GM18870 (cell line): ENCODE measurements around the gene SMPX.

ENCODE experiments used
- ATAC-seq: cut with Tn5 transposase; IDR thresholded peaks from one replicate; pipeline ENCODE4 v1.9.1; 2021; ENCODE audit warnings: moderate library complexity; ENCODE audit not compliant: unreplicated experiment

Gene SMPX

GRCh38 chrX:21744721-21745120 is 13.2 kb downstream of the SMPX start:
- ATAC-seq = no peak

DNA sequence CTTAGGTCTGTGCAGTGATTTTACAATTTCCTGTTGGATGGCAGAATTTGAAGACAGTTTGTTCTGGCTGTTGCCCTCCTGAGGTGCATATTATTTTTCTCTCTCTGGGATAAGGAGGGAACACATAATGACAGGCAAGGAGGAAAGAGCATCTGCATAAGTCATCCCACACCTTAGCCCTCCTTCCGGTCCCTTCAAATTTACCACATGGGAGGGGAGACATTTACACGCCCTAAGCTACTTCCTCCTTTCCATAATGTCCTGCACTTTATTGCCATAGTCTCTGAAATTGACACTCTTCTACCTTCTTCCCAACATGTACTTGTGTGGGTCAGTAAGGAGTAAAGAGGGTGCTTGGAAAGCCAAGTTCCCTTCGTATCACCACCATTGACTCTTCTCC is 13.9 kb downstream of the SMPX start:
- no peak for ATAC-seq

DNA sequence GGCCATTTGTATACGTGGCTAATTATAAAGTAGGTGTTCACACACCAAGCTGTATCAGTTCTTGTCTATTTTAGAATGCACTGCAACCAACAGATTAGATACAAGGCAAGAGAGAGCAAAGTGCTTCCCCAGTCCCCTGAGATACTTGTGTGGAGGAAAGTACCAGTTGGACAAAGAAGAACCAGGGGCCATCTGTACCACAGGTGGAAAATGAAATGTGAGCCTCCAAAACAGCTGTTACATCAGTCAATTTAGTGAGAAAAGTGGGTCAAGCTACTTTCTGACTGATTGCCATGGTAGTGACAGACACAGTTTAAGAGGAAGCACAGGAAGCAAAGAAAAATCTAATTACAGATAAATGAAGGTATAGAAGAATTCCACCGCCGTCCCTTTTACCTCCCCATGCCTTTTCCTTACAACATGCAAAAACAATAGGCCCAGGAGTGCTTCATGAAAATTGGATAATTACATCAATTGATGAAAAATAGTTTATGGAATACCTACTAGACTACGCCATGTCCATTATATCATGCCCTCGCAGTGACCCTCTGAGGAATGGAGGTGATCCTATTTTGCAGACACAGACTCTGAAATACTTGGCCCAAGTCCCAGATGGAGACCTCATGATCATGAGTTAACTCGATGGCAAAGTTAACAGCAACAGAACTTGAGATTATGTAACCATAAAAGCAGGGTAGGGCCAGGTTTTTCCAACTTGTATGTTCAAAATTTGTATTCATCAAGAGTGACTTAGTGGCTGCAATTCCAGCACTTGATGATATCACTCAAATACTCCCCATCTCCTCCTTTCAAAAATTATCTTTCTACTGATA is 15.8 kb downstream of the SMPX start:
- ATAC-seq = no peak

DNA sequence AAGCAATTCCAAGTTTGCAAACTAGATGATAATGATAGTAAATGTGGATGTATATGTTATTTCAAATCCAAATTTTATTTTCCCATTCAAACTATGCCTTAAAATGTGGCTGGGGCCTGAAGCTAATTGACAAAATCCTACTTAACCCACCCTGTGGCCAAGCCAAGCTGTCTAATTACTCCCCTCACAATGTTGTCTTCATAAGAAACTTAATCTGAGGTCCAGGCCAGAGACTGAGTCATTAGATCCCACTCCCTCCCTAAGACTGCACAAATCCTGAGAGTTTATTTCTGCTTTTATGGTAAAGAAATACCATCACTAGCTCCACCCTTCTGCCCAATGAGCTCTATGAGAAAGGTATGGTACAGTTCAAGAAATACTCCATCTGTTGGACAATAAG is 16.6 kb downstream of the SMPX start:
- ATAC-seq = no peak

DNA sequence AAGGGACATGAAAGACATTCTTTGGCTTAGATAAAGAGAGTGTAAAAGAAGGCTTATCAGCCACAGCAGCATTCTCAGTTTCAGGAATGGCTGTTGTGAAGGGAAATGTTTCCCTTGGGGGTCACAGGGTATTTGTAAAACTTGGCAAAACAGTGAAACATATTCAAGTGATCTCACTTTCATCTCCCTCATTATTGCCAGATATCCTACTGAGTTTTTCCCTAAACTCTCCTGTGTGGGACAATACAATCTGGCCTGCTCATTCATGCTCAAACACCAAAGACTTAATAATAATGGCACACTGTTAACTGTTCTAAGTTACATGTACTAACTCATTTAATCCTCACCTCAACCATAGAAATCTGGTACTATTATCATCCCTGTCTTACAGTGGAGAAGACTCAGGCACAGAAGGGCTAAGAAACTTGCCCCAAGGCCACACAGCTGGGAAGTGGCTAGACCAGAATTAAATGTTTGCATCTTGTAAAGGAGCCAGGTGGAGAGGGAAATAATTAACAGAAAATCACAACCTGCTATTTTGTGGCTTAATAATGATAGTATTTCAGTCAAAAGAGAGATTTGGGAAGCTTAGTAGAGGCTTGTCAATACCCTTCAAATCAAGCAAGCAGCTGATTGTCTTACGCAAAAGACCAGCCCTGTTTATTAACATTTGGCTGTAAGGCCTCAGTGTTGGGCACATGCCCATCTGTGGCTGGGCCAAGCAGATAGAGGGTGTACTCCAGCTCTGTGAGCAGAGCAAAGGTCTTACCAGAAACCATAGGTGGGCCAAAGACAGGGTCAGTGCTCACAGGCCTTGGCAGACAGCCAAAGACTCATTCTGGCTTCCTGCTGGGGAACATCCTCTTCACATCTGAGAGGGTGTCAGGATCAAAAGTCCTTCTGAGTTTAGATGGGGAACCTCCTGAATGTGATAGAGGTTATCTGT is 17.3 kb downstream of the SMPX start:
- no peak for ATAC-seq

DNA sequence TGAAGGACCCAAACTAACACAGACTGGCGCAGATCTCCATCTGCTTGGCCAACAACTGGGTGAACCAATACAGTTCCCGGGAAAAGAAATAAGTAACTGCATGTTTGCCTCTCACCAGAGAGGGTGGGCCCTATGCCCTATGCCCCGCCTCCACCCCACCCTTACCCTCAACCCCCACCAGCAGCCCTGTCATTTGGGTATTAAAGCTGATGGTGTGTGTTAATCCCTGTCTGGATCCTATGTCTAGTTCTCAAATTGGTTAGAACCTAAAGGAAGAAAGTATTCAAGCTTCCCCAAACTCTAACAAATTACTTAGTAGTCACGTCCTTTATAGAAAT is 19.0 kb downstream of the SMPX start:
- ATAC-seq = no peak

GRCh38 chrX:21738210-21738949 is 19.5 kb downstream of the SMPX start:
- ATAC-seq = no peak

- no peak for ATAC-seq
These were observed 22.2 kb downstream of the SMPX start for GRCh38 chrX:21735768-21736127.

GRCh38 chrX:21735038-21735767 is 22.7 kb downstream of the SMPX start:
- no peak for ATAC-seq

GRCh38 chrX:21734175-21734574 is 23.7 kb downstream of the SMPX start:
- no peak for ATAC-seq

GRCh38 chrX:21733705-21734104 is 24.2 kb downstream of the SMPX start:
- no peak for ATAC-seq

GRCh38 chrX:21730026-21730425 is 27.9 kb downstream of the SMPX start:
- ATAC-seq = no peak

- no peak for ATAC-seq
These were observed 29.5 kb downstream of the SMPX start for GRCh38 chrX:21728276-21728968.

GRCh38 chrX:21725916-21726315 is 32.0 kb downstream of the SMPX start:
- ATAC-seq = no peak

DNA sequence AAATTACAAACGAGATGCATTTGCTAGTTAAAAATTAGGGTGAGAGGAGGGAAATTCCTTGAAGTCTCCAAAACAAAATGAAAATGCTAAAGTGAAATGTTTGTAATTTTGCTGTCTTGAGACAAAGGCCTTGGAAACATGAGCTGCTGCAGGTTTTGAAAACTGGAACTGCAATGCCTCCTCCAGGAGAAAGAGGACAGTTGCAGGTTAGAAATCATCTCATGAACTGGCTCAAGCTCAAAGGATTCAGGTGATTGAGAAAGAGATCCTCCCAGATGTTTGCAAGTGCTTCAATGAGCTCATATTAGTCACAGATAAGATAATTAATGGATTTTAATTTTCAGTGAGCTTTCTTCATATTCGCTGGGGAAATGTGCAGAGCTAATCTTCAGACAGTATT is 32.4 kb downstream of the SMPX start:
- no peak for ATAC-seq

DNA sequence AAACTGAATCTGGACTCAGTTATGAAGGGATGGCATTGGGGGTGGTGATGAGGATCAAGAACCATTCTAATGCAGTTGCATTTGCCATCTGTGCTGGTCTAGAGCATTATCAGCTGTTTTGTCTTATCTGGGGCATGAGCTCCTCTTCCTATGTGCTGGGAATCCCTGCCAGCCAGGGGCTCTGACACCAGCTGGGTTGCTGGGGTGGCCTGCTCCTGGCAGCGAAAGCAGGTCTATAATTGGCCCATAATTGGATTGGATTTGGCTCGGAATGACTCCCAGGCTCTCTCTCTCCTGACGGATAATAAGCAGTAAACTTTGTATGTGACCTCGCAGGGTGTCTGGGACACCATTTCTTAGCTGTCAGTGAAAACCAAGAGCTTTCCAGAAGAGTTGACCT is 34.1 kb downstream of the SMPX start:
- no peak for ATAC-seq

DNA sequence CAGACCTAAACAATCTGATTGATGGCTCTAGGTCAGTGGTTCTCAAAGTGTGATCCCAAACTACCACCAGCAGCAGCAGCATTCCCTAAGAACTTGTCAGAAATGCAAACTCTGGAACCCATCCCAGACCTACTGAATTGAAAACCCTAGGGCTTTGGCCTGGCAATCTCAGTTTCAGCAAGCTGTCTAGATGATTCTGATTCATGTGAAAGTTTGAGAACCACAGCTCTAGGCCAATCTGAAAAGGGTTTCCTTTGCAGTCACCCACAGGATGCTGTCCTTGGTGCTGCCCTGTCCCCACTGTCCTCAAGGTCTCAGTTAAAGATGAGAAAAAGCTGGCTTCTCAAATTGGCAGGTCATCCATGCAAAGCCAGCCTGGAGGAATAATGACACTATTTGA is 34.8 kb downstream of the SMPX start:
- no peak for ATAC-seq

GRCh38 chrX:21721195-21721594 is 36.7 kb downstream of the SMPX start:
- no peak for ATAC-seq

DNA sequence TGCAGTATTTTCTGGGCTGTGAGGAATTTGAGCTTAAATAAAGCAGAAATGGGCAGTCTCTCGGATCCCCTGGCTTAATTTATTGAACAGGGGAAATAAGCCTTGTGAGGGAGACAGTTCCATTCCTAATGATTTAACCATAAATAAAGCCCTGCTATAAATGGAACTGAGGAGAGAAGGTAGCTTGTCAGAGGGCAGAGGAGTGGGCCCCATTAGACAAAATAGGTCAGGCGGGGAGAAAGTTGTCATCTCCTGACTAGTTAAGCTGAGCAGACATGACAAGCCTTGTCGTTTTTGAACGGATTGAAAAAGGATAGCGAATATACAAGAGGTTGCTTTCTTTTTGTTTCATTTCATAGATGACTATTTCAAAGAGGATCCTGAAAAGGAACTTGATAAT is 39.3 kb downstream of the SMPX start:
- ATAC-seq = no peak

DNA sequence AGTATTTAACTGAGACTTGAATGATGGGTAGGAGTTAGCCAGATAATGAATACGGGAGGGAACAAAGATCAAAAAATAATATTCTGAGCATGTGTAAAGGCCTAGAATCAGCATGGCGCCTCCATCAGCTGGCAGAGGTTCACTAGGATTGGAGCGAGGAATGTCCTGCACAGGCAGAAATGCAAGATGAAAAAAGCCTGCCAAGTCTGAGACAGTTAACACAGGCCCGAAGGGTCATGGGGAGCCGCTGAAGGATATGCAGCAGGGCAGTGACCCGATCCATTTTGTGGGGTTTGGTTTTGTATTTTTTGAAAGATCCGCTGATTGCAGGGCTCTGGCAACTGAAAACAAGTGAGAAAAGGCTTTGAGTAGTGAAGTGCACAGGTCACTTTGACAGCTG is 40.1 kb downstream of the SMPX start:
- no peak for ATAC-seq
